GM12892 (cell line): ENCODE measurements around the gene KDM7A.

Experiments used
- POLR2AphosphoS5 ChIP-seq: IDR thresholded peaks from 2 replicates; pipeline ENCODE4 v1.6.1; 2011; ENCODE audit warnings: low read depth, low read length, control low read depth
- TAF1 ChIP-seq: IDR thresholded peaks from 2 replicates; pipeline ENCODE4 v1.6.1; 2011; ENCODE audit warnings: low read depth, mild to moderate bottlenecking, control low read depth, low read length, borderline replicate concordance

DNA sequence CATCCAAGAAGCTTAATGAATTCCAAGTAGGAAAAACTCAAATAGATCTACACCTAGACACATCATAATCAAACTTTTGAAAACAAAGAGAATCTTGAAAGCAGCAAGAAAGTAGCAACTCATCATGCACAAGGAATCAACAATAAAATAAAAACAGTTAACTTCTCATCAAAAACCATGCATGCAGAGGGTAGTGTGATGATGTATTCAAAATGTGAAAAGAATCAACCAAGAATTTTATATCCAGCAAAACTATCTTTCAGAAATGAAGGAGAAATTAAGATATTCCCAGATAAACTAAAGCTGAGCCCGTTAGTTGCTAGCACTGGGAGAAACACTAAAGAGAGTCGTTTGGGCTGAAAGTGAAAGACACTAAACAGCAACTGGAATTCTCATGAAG lies 109.7 kb downstream of the KDM7A start:
- no peak for TF ChIP-seq POLR2AphosphoS5
- TF ChIP-seq TAF1: no peak
